WTC11 (cell line): Measurements from ENCODE around the gene CPB1. TPM values are rescaled to one million over a fixed set of nuclear protein-coding genes. Genes with fewer than 3 reads are reported as not detected.

Experiments used
- ATAC-seq: fragments of 200-7000 bp; cut with Tn5 transposase; 2 replicates; pipeline ENCODE4 v1.10.0; 2021; ENCODE audit warnings: mild to moderate bottlenecking, moderate library complexity
- CTCF ChIA-PET: fragments of 300-600 bp; sonication (Branson Sonifier 250); formaldehyde crosslinking; loops from one replicate; lab custom pipeline; 2021; ENCODE audit warnings: antibody characterized with exemption; lab: Charles Lee
- POLR2A ChIA-PET: fragments of 350-600 bp; sonication (Branson Sonifier 250); formaldehyde crosslinking; loops from one replicate; lab custom pipeline; 2021; ENCODE audit warnings: antibody characterized with exemption; lab: Charles Lee
- DNase-seq: peaks from one replicate; pipeline ENCODE4 v3.0.0; 2021; ENCODE audit warnings: low spot score
- H3K27ac Mint-ChIP-seq: 2 replicates; pipeline ENCODE4 v1.8.0; 2021; ENCODE audit warnings: mixed read lengths
- H3K27me3 Mint-ChIP-seq: 2 replicates; pipeline ENCODE4 v1.8.0; 2021; ENCODE audit warnings: low read depth, mild to moderate bottlenecking, moderate library complexity, mixed read lengths
- H3K36me3 Mint-ChIP-seq: 2 replicates; pipeline ENCODE4 v1.8.0; 2021; ENCODE audit warnings: mixed read lengths
- H3K4me1 Mint-ChIP-seq: 2 replicates; pipeline ENCODE4 v1.8.0; 2022; ENCODE audit warnings: mixed read lengths
- H3K4me3 Mint-ChIP-seq: 2 replicates; pipeline ENCODE4 v1.8.0; 2021; ENCODE audit warnings: mild to moderate bottlenecking, moderate library complexity, mixed read lengths
- H3K9me3 Mint-ChIP-seq: 2 replicates; pipeline ENCODE4 v1.8.0; 2021; ENCODE audit warnings: mixed read lengths
- CBFB ChIP-seq: sonication (generic); formaldehyde crosslinking; IDR thresholded peaks from 2 replicates; pipeline ENCODE4 v1.8.1; 2022; ENCODE audit warnings: mild to moderate bottlenecking, low read depth, missing genetic modification reagents
- ELF4 ChIP-seq: sonication (generic); formaldehyde crosslinking; IDR thresholded peaks from 2 replicates; pipeline ENCODE4 v1.8.1; 2022; ENCODE audit warnings: low read depth, mild to moderate bottlenecking, moderate library complexity, missing genetic modification reagents
- EMX1 ChIP-seq: fragments of 250-450 bp; sonication (Bioruptor Pico); IDR thresholded peaks from 2 replicates; pipeline ENCODE4 v1.8.0; 2021; ENCODE audit warnings: mild to moderate bottlenecking
- GTF2I ChIP-seq: fragments of 250-450 bp; sonication (Bioruptor Pico); conservative IDR thresholded peaks from 2 replicates; pipeline ENCODE4 v1.4.0; 2021; ENCODE audit warnings: mild to moderate bottlenecking
- HMGA2 ChIP-seq: fragments of 250-450 bp; sonication (Bioruptor Pico); IDR thresholded peaks from 2 replicates; pipeline ENCODE4 v1.4.0; 2021; ENCODE audit warnings: mild to moderate bottlenecking, moderate library complexity
- HMGXB4 ChIP-seq: sonication (generic); formaldehyde crosslinking; IDR thresholded peaks from 2 replicates; pipeline ENCODE4 v1.8.1; 2023; ENCODE audit warnings: mild to moderate bottlenecking, moderate library complexity, missing genetic modification reagents
- KAT7 ChIP-seq: sonication (generic); formaldehyde crosslinking; IDR thresholded peaks from 2 replicates; pipeline ENCODE4 v1.8.1; 2023; ENCODE audit warnings: missing genetic modification reagents, mild to moderate bottlenecking, borderline replicate concordance
- MXD4 ChIP-seq: fragments of 250-450 bp; sonication (Bioruptor Pico); IDR thresholded peaks from 2 replicates; pipeline ENCODE4 v1.8.0; 2021; ENCODE audit warnings: mild to moderate bottlenecking, moderate library complexity, borderline replicate concordance
- NFYB ChIP-seq: sonication (generic); formaldehyde crosslinking; conservative IDR thresholded peaks from 2 replicates; pipeline ENCODE4 v1.8.0; 2022; ENCODE audit warnings: low read depth, missing genetic modification reagents
- PRRX2 ChIP-seq: fragments of 250-450 bp; sonication (Bioruptor Pico); IDR thresholded peaks from 2 replicates; pipeline ENCODE4 v1.8.0; 2021; ENCODE audit warnings: mild to moderate bottlenecking
- TEAD1 ChIP-seq: sonication (generic); formaldehyde crosslinking; IDR thresholded peaks from 2 replicates; pipeline ENCODE4 v1.8.0; 2022; ENCODE audit warnings: mild to moderate bottlenecking, missing genetic modification reagents
- USF1 ChIP-seq: sonication (generic); formaldehyde crosslinking; IDR thresholded peaks from 2 replicates; pipeline ENCODE4 v1.8.0; 2022; ENCODE audit warnings: mild to moderate bottlenecking, missing genetic modification reagents
- ZNF121 ChIP-seq: sonication (generic); formaldehyde crosslinking; IDR thresholded peaks from 2 replicates; pipeline ENCODE4 v1.8.0; 2023; ENCODE audit warnings: missing genetic modification reagents
- ZNF396 ChIP-seq: fragments of 250-450 bp; sonication (Bioruptor Pico); IDR thresholded peaks from 2 replicates; pipeline ENCODE4 v1.8.0; 2021; ENCODE audit warnings: mild to moderate bottlenecking, moderate library complexity, borderline replicate concordance
- ZNF423 ChIP-seq: fragments of 250-450 bp; sonication (Bioruptor Pico); IDR thresholded peaks from 2 replicates; pipeline ENCODE4 v2.1.2; 2022; ENCODE audit warnings: mild to moderate bottlenecking, moderate library complexity
- ZNF512 ChIP-seq: sonication (generic); formaldehyde crosslinking; IDR thresholded peaks from 2 replicates; pipeline ENCODE4 v1.8.1; 2022; ENCODE audit warnings: missing genetic modification reagents, borderline replicate concordance
- total RNA-seq: library from RNA; stranded (reverse); gene quantifications from 3 replicates; pipeline ENCODE4 v1.2.3, GENCODE V29; 2021
- TF ChIP-seq, protein P1 (sequence below): fragments of 250-450 bp; sonication (Bioruptor Pico); IDR thresholded peaks from 2 replicates; pipeline ENCODE4 v1.9.0; 2021; ENCODE audit warnings: moderate library complexity, mild to moderate bottlenecking, inconsistent platforms, borderline replicate concordance
- TF ChIP-seq, protein P2 (sequence below): sonication (generic); formaldehyde crosslinking; IDR thresholded peaks from 2 replicates; pipeline ENCODE4 v1.8.0; 2022; ENCODE audit warnings: missing genetic modification reagents
- TF ChIP-seq, protein P3 (sequence below): sonication (generic); formaldehyde crosslinking; IDR thresholded peaks from 2 replicates; pipeline ENCODE4 v1.8.1; 2022; ENCODE audit warnings: low read depth, mild to moderate bottlenecking, moderate library complexity, missing genetic modification reagents, borderline replicate concordance
- TF ChIP-seq, protein P4 (sequence below): sonication (generic); formaldehyde crosslinking; IDR thresholded peaks from 2 replicates; pipeline ENCODE4 v1.8.0; 2022; ENCODE audit warnings: mild to moderate bottlenecking, missing genetic modification reagents

The CPB1 gene
- total RNA-seq, 1 experiment from 2014 or later = 5.0 TPM

- TF ChIP-seq, protein P1, sequence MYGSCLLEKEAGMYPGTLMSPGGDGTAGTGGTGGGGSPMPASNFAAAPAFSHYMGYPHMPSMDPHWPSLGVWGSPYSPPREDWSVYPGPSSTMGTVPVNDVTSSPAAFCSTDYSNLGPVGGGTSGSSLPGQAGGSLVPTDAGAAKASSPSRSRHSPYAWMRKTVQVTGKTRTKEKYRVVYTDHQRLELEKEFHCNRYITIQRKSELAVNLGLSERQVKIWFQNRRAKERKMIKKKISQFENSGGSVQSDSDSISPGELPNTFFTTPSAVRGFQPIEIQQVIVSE (CRISPR knock-in tag) = no peak
- TF ChIP-seq HMGA2 (CRISPR knock-in tag) (no peak), MXD4 (CRISPR knock-in tag) (no peak), USF1 (CRISPR knock-in tag) (no peak)
Measured at GRCh38 chr3:148881286-148881685, 53.7 kb downstream of the CPB1 start (continued).

GRCh38 chr3:148882288-148882687 is 54.7 kb downstream of the CPB1 start:
- DNase-seq (no peak), ATAC-seq (no peak)
- Mint-ChIP-seq H3K27me3 (no peaks in the 10 kb centered on the region), H3K27ac (no peak overlapping the region), H3K4me3 (no peak overlapping the region), H3K4me1 (no peaks in the 10 kb centered on the region; the same call in 1 of the 2 replicates), H3K36me3 (no peaks in the 10 kb centered on the region), H3K9me3 (no peaks in the 10 kb centered on the region)
- ChIA-PET POLR2A (no interaction called here), CTCF (interaction anchor here (2.7 kb wide), 1 partner anchor 156 kb away, joined by 23 read pairs; no protein-coding TSS in a partner anchor)
- TF ChIP-seq KAT7 (CRISPR knock-in tag) = no peak
- TF ChIP-seq ZNF121 (CRISPR knock-in tag) = no peak
- TF ChIP-seq, protein P2, sequence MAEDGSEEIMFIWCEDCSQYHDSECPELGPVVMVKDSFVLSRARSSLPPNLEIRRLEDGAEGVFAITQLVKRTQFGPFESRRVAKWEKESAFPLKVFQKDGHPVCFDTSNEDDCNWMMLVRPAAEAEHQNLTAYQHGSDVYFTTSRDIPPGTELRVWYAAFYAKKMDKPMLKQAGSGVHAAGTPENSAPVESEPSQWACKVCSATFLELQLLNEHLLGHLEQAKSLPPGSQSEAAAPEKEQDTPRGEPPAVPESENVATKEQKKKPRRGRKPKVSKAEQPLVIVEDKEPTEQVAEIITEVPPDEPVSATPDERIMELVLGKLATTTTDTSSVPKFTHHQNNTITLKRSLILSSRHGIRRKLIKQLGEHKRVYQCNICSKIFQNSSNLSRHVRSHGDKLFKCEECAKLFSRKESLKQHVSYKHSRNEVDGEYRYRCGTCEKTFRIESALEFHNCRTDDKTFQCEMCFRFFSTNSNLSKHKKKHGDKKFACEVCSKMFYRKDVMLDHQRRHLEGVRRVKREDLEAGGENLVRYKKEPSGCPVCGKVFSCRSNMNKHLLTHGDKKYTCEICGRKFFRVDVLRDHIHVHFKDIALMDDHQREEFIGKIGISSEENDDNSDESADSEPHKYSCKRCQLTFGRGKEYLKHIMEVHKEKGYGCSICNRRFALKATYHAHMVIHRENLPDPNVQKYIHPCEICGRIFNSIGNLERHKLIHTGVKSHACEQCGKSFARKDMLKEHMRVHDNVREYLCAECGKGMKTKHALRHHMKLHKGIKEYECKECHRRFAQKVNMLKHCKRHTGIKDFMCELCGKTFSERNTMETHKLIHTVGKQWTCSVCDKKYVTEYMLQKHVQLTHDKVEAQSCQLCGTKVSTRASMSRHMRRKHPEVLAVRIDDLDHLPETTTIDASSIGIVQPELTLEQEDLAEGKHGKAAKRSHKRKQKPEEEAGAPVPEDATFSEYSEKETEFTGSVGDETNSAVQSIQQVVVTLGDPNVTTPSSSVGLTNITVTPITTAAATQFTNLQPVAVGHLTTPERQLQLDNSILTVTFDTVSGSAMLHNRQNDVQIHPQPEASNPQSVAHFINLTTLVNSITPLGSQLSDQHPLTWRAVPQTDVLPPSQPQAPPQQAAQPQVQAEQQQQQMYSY (CRISPR knock-in tag) = no peak
- TF ChIP-seq, protein P3, sequence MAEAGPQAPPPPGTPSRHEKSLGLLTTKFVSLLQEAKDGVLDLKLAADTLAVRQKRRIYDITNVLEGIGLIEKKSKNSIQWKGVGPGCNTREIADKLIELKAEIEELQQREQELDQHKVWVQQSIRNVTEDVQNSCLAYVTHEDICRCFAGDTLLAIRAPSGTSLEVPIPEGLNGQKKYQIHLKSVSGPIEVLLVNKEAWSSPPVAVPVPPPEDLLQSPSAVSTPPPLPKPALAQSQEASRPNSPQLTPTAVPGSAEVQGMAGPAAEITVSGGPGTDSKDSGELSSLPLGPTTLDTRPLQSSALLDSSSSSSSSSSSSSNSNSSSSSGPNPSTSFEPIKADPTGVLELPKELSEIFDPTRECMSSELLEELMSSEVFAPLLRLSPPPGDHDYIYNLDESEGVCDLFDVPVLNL (CRISPR knock-in tag) = no peak
- no peak for TF ChIP-seq TEAD1 (CRISPR knock-in tag)
- TF ChIP-seq ZNF423 (CRISPR knock-in tag) = no peak

GRCh38 chr3:148883163-148883562 is 55.6 kb downstream of the CPB1 start:
- CTCF ChIA-PET = interaction anchor here (1.4 kb wide), 1 partner anchor 157 kb away, joined by 4 read pairs; no protein-coding TSS in a partner anchor
- ATAC-seq (no peak), DNase-seq (no peak)
- H3K27me3 Mint-ChIP-seq = no peaks in the 10 kb centered on the region
- no peak overlapping the region for H3K4me3 Mint-ChIP-seq
- H3K4me1 Mint-ChIP-seq = no peaks in the 10 kb centered on the region; the same call in 1 of the 2 replicates
- H3K9me3 Mint-ChIP-seq = no peaks in the 10 kb centered on the region
- no peak overlapping the region for H3K27ac Mint-ChIP-seq
- TF ChIP-seq ZNF396 (CRISPR knock-in tag) = no peak
- no peak for TF ChIP-seq EMX1 (CRISPR knock-in tag)
- no peak for TF ChIP-seq CBFB (CRISPR knock-in tag)
- TF ChIP-seq GTF2I (CRISPR knock-in tag) = no peak
- TF ChIP-seq, protein P4, sequence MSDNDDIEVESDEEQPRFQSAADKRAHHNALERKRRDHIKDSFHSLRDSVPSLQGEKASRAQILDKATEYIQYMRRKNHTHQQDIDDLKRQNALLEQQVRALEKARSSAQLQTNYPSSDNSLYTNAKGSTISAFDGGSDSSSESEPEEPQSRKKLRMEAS (CRISPR knock-in tag) = no peak
- no peak for TF ChIP-seq TEAD1 (CRISPR knock-in tag)
- no peak for TF ChIP-seq ELF4 (CRISPR knock-in tag)
- TF ChIP-seq HMGXB4 = no peak
- no peak for TF ChIP-seq ZNF512 (CRISPR knock-in tag)
- no peak for TF ChIP-seq PRRX2
- no peak for TF ChIP-seq NFYB (CRISPR knock-in tag)
- POLR2A ChIA-PET = no interaction called here
- no peaks in the 10 kb centered on the region for H3K36me3 Mint-ChIP-seq
